Measurements from ENCODE around the gene SLC25A6.

- no peak for TF ChIP-seq CTCF (IDR thresholded peaks at IDR 0.05; ENCODE audit: low read length)
- no peak for TF ChIP-seq EZH2 (IDR thresholded peaks at IDR 0.05; ENCODE audit: borderline replicate concordance, low read length)
Observed at GRCh38 chrX:1357993-1358392, 33.9 kb downstream of the SLC25A6 start.

All from OCI-LY1 (cell line).